Thyroid gland (tissue), 4 donors: Measurements from ENCODE around the gene MSH5. TPM values are rescaled to one million over a fixed set of nuclear protein-coding genes. Genes with fewer than 3 reads are reported as not detected.

ENCODE experiments used
- DNase-seq, 2 donors: peaks; one replicate each; pipeline ENCODE4 v3.0.0-alpha.2; 2019
- H3K27ac ChIP-seq, 3 donors: fragments of 200-600 bp; sonication (generic); 1 replicate in 2 of 3; 2 replicates in 1 of 3; pipeline ENCODE4 v1.5.1; 2016 to 2019; ENCODE audit warnings: mild to moderate bottlenecking in 1 of 3, moderate library complexity in 1 of 3
- H3K27me3 ChIP-seq: fragments of 200-600 bp; sonication (generic); one replicate; pipeline ENCODE4 v1.5.1; 2019
- H3K36me3 ChIP-seq, 2 donors: fragments of 200-600 bp; sonication (generic); one replicate each; pipeline ENCODE4 v1.5.1; 2016 to 2019
- H3K4me1 ChIP-seq, 2 donors: fragments of 200-600 bp; sonication (generic); one replicate each; pipeline ENCODE4 v1.5.1; 2017 to 2019
- H3K4me3 ChIP-seq, 3 donors: fragments of 200-600 bp; sonication (generic); replicated peaks in 1 of 3; 1 replicate in 2 of 3; 2 replicates in 1 of 3; pipeline ENCODE4 v1.5.1; 2016; ENCODE audit warnings: mild to moderate bottlenecking in 1 of 3
- H3K9me3 ChIP-seq: fragments of 200-600 bp; sonication (generic); one replicate; pipeline ENCODE4 v1.5.1; 2017
- POLR2A ChIP-seq, 2 donors: fragments of 450-650 bp; IDR thresholded peaks; one replicate each; pipeline ENCODE4 v1.6.1; 2017; ENCODE audit warnings: antibody characterized with exemption in 2 of 2, mild to moderate bottlenecking in 2 of 2, moderate library complexity in 1 of 2
- WGBS, 2 donors: methylation state at CpG; one replicate each; pipeline ENCODE4 v1.1.5; 2017; 5-methylcytosine and 5-hydroxymethylcytosine counted together
- intact Hi-C: fragments of 100-400 bp; cut with DNase I; formaldehyde crosslinking; loops from one replicate; pipeline ENCODE4 v1.15.1; 2023
- total RNA-seq, 4 donors: library from RNA; depleted of rRNA; stranded (reverse); fragments of >200 nt; gene quantifications; one replicate each; pipeline ENCODE4 v1.2.3, GENCODE V29; 2016
- TF ChIP-seq, protein P1 (sequence below), 6 experiments: fragments of 200-600 bp in 3 of 6; fragments of 450-650 bp in 3 of 6; sonication (generic) in 3 of 6; IDR thresholded peaks; one replicate each; pipeline ENCODE4 v1.5.1; 2016 to 2019; ENCODE audit warnings: antibody characterized with exemption in 6 of 6, mild to moderate bottlenecking in 2 of 6, inconsistent platforms in 1 of 6, moderate library complexity in 1 of 6

The MSH5 gene
- total RNA-seq, 4 donors from 2014 or later, result 5.6 to 11.2 (median 7.2) TPM

DNA sequence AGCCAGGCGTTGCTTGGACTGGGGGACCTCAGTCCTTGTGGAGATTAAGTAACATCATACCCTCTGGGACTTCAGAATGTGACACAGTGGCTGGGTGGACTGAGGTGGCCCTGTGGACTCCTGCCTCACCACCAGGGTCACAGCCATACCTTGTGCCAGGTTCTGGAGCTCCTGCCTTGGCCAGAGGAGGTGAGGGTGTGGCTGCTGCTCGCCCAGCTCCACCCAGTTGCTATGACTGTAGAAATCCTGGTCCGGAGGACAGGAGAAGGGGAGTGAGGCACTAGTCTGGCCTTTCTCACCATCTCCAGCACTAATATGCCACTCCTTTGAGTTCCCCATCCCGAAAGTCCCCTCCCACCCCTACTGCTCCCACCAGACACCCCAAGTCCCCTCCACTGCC lies 35.4 kb downstream of the MSH5 start:
- no peak for DNase-seq
- Histone ChIP-seq H3K27ac (no peak overlapping the region), H3K27me3 (no peaks in the 10 kb centered on the region), H3K4me3 (no peak overlapping the region), H3K4me1 (peaks cover 8 to 14% of the 10 kb centered on the region in 2 donors), H3K36me3 (peaks cover 11 to 17% of the 10 kb centered on the region in 2 donors), H3K9me3 (no peaks in the 10 kb centered on the region)
- TF ChIP-seq POLR2A (IDR thresholded peaks at IDR 0.05), result no peak
- TF ChIP-seq, protein P1, sequence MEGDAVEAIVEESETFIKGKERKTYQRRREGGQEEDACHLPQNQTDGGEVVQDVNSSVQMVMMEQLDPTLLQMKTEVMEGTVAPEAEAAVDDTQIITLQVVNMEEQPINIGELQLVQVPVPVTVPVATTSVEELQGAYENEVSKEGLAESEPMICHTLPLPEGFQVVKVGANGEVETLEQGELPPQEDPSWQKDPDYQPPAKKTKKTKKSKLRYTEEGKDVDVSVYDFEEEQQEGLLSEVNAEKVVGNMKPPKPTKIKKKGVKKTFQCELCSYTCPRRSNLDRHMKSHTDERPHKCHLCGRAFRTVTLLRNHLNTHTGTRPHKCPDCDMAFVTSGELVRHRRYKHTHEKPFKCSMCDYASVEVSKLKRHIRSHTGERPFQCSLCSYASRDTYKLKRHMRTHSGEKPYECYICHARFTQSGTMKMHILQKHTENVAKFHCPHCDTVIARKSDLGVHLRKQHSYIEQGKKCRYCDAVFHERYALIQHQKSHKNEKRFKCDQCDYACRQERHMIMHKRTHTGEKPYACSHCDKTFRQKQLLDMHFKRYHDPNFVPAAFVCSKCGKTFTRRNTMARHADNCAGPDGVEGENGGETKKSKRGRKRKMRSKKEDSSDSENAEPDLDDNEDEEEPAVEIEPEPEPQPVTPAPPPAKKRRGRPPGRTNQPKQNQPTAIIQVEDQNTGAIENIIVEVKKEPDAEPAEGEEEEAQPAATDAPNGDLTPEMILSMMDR (IDR thresholded peaks at IDR 0.05), result no peak
- 71 to 88% methylated on average over 2 to 4 of the region's 4 CpGs for WGBS, 2 donors
- intact Hi-C loops, result no loop called here

DNA sequence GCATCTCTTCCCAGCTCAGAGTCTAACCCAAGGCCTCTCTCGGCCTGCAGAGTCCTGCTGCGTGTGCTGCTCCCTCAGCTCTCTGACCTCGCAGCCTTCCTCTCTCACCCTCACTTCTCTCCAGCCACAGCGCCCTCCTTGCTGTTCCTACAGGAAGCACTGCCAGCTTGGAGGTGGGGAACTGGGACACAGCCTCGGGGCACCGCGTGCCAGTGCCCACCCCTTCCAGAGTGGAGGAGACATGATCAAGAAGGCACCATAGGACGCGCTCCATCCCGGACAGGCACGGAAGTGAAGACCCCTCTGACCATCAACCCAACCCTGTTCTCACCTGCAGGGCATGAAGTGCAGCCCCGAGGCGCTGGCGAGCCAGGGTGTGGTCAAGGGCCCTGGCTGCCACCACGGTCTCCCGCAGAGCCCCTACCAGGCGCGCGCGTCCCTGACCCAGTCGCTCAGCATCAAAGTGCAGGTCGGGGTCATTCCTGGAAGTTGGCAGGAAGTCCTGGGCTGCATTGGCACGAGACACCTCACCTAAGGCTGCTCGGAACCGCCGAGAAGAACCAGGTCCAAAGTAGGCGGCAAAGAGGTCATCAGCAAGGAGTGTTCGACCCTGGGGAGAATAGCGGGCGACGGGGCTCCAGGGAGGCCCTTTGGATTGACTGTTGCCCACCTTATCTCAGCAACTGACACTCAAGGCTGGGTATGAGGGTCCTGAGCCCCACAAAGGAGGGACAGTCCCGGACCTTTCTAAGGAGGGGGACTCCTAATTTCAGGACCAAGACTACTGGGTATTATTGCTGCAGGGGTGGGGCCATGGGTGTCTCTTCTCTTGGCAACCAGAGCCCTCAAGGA lies 36.1 kb downstream of the MSH5 start:
- Histone ChIP-seq H3K36me3 (peaks cover 17 to 24% of the 10 kb centered on the region in 2 donors), H3K27ac (peak overlapping the region in 1 of 3 donors; percentile 66), H3K9me3 (no peaks in the 10 kb centered on the region), H3K4me1 (peaks cover 8 to 14% of the 10 kb centered on the region in 2 donors), H3K4me3 (no peak overlapping the region), H3K27me3 (no peaks in the 10 kb centered on the region)
- intact Hi-C loops, result no loop called here
- DNase-seq, result no peak
- WGBS, 2 donors, result 89 to 93% methylated on average over 19 to 25 of the region's 32 CpGs
- TF ChIP-seq, protein P1 (IDR thresholded peaks at IDR 0.05), result no peak
- TF ChIP-seq POLR2A (IDR thresholded peaks at IDR 0.05), result no peak

DNA sequence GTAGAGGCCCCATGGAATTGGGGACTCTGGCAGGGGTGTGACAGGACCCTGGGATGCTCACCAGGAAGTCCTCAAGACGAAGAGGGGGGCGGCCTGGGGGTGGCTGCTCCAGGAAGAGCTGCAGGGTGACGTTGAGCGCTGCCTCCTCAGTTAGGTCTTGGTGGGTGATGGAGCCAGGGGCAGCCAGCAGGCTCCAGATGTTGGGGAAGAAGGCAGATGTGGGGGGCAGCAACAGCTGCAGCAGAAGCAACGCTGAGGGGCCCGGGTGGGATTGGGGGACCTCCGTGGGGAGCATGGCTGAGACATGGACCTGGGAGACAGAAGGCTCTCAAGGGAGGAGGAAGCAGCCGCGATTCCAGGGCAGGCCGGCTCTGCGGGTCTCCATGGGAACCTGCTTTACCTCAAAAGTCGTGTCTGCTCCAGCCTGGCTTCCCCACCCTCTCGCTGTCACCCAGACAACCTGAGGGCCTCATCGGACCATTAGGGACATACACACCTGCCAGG lies 36.7 kb downstream of the MSH5 start:
- Histone ChIP-seq H3K27ac (peak overlapping the region in 2 of 3 donors; percentile 66 to 69), H3K4me3 (no peak overlapping the region), H3K27me3 (no peaks in the 10 kb centered on the region), H3K9me3 (no peaks in the 10 kb centered on the region), H3K36me3 (peaks cover 24 to 31% of the 10 kb centered on the region in 2 donors), H3K4me1 (peaks cover 8 to 14% of the 10 kb centered on the region in 2 donors)
- peak in 1 of 2 donors; percentile 22 for DNase-seq
- WGBS, 2 donors, result 53 to 66% methylated on average over 7 to 10 of the region's 14 CpGs
- TF ChIP-seq, protein P1 (IDR thresholded peaks at IDR 0.05), result no peak
- no peak for TF ChIP-seq POLR2A (IDR thresholded peaks at IDR 0.05)
- intact Hi-C loops, result no loop called here

DNA sequence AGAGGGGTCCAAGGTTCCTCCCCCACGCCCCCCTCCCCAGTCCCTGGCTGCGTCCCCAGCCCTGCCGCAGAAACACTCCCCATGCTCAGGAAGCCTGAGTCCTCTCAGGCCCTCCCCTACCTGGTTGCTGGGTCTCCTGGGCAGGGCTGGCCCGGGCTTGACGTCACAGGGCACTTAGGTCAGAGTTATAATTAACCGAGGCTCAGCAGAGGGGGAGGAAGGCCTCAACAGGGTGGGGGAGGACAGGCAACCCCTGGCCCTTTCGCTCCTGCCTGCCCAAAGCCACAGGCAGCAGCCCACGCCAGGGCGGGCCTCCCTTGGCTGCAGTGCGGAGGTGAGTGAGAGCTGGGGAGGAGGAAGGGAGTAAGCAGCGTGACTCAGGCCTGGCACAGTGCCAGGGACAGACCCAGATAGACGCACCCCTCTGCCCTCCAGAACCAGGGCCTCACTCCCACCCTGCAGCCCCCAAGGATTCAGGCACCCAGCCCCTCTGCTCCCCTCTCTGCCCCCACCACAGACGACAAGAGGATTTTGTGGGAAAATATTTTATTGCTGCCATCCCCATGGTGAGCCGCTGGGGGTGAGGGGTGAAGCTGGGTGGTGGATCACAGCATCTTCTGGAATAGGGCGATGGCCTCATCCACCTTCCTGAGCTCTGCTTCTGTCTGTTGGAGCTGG lies 37.3 kb downstream of the MSH5 start, which contains the start of gene VWA7:
Gene VWA7, minus strand, starts transcription at position 340 of the 678 bp plus-strand sequence. CDS start 549 bp downstream, outside the sequence.
- peaks cover 8 to 14% of the 10 kb centered on the region in 2 donors for H3K4me1 ChIP-seq
- 16 to 19% methylated on average over 13 of the region's 15 CpGs for WGBS, 2 donors
- no peaks in the 10 kb centered on the region for H3K9me3 ChIP-seq
- intact Hi-C loops, result no loop called here
- peak within 1 kb of the TSS in 2 of 3 donors; percentile 66 to 69 for H3K27ac ChIP-seq
- no peaks in the 10 kb centered on the region for H3K27me3 ChIP-seq
- no peak within 1 kb of the TSS for H3K4me3 ChIP-seq
- H3K36me3 ChIP-seq, result peaks cover 30 to 35% of the 10 kb centered on the region in 2 donors
- TF ChIP-seq POLR2A (IDR thresholded peaks at IDR 0.05), result peak in 1 of 2 donors; percentile 36
- TF ChIP-seq, protein P1 (IDR thresholded peaks at IDR 0.05), result no peak
- peak; percentile 75 to 86 for DNase-seq
